ENCODE data around the gene ARHGAP15. TPM values are rescaled to one million over a fixed set of nuclear protein-coding genes. Genes with fewer than 3 reads are reported as not detected.

The ARHGAP15 gene
- total RNA-seq, 1 experiment from 2014 or later: not detected

DNA sequence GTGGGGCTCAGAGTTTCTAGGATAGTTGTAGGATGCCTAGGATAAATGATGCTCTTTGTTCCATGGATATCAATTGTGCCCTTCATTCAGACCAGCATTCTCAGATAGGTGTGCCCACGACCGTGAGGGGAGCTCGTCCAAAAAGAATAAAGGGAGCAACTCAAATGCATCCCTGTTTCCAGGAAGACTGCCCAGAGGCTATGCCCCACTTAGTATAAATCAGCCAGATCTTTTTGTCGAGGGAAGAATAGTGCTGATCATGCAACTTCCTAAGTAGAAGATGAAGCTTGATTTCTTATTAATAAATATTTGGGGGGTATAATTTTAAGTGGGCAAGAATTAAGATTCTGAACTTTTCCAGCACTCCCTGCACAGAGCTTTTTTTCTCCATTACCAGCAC lies 450.2 kb downstream of the ARHGAP15 start:
- Histone ChIP-seq H3K4me3 (no peak overlapping the region), H4K20me1 (ENCODE audit: insufficient read depth) (no peaks in the 10 kb centered on the region), H3K9me3 (ENCODE audit: insufficient read depth, low read depth) (no peaks in the 10 kb centered on the region), H2AFZ (0 out of 2 replicates have a peak overlapping the region, but pooled peaks have one; percentile 12), H3K27me3 (ENCODE audit: insufficient read depth, low read depth) (no peaks in the 10 kb centered on the region), H3K9me2 (ENCODE audit: insufficient read depth) (no peaks in the 10 kb centered on the region), H3K4me2 (no peak overlapping the region), H3K27ac (no peak overlapping the region), H3K79me2 (ENCODE audit: low read depth) (no peaks in the 10 kb centered on the region), H3K4me1 (replicated peaks; ENCODE audit: insufficient read depth) (no peaks in the 10 kb centered on the region; the same call in 1 of the 2 replicates), H3K36me3 (ENCODE audit: low read depth) (no peaks in the 10 kb centered on the region), H3F3A (ENCODE audit: insufficient read depth, low read depth) (no peaks in the 10 kb centered on the region)
- BruUV-seq (replicated peaks): no TSS peak
- no peak for DNase-seq
- POLR2A ChIA-PET (ENCODE audit: unreplicated experiment): no interaction called here
- intact Hi-C loops (cut with micrococcal nuclease; ENCODE audit: unreplicated experiment): no loop called here
- TF ChIP-seq EZH2 (IDR thresholded peaks at IDR 0.05; ENCODE audit: low read depth): no peak
- TF ChIP-seq, protein P1, sequence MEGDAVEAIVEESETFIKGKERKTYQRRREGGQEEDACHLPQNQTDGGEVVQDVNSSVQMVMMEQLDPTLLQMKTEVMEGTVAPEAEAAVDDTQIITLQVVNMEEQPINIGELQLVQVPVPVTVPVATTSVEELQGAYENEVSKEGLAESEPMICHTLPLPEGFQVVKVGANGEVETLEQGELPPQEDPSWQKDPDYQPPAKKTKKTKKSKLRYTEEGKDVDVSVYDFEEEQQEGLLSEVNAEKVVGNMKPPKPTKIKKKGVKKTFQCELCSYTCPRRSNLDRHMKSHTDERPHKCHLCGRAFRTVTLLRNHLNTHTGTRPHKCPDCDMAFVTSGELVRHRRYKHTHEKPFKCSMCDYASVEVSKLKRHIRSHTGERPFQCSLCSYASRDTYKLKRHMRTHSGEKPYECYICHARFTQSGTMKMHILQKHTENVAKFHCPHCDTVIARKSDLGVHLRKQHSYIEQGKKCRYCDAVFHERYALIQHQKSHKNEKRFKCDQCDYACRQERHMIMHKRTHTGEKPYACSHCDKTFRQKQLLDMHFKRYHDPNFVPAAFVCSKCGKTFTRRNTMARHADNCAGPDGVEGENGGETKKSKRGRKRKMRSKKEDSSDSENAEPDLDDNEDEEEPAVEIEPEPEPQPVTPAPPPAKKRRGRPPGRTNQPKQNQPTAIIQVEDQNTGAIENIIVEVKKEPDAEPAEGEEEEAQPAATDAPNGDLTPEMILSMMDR (conservative IDR thresholded peaks at IDR 0.05): no peak
- CTCF ChIA-PET: no interaction called here

DNA sequence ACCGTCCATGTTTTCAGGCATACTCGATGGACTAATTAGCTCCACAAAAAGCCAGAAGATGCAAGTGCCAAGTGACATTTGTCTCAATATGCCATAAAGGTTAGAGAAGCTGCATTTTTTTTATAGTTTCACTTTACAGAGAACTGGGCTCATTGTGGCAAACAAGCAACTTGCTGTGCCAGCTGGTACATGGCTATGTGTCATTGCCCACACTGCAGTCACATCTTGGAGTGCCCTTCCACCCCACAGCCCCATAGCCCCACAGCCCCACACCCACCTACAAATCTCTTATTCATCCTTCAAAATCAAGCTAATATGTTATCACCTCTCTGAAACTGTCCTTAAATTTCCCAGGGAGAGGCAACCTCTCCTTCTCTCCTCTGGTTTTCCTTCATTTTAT lies 451.9 kb downstream of the ARHGAP15 start:
- CTCF ChIA-PET: no interaction called here
- TF ChIP-seq, protein P1 (conservative IDR thresholded peaks at IDR 0.05): no peak
- no peak for TF ChIP-seq EZH2 (IDR thresholded peaks at IDR 0.05; ENCODE audit: low read depth)
- intact Hi-C loops (cut with micrococcal nuclease; ENCODE audit: unreplicated experiment): no loop called here
- Histone ChIP-seq H3K27ac (no peak overlapping the region), H4K20me1 (ENCODE audit: insufficient read depth) (no peaks in the 10 kb centered on the region), H3F3A (ENCODE audit: insufficient read depth, low read depth) (no peaks in the 10 kb centered on the region), H3K9me2 (ENCODE audit: insufficient read depth) (no peaks in the 10 kb centered on the region), H3K36me3 (ENCODE audit: low read depth) (no peaks in the 10 kb centered on the region), H3K4me1 (replicated peaks; ENCODE audit: insufficient read depth) (no peaks in the 10 kb centered on the region; the same call in 1 of the 2 replicates), H3K79me2 (ENCODE audit: low read depth) (no peaks in the 10 kb centered on the region), H3K27me3 (ENCODE audit: insufficient read depth, low read depth) (no peaks in the 10 kb centered on the region), H3K4me2 (peak overlapping the region; percentile 11), H3K9me3 (ENCODE audit: insufficient read depth, low read depth) (no peaks in the 10 kb centered on the region), H3K4me3 (no peak overlapping the region), H2AFZ (no peak overlapping the region)
- no peak for DNase-seq
- no TSS peak for BruUV-seq (replicated peaks)
- POLR2A ChIA-PET (ENCODE audit: unreplicated experiment): no interaction called here

DNA sequence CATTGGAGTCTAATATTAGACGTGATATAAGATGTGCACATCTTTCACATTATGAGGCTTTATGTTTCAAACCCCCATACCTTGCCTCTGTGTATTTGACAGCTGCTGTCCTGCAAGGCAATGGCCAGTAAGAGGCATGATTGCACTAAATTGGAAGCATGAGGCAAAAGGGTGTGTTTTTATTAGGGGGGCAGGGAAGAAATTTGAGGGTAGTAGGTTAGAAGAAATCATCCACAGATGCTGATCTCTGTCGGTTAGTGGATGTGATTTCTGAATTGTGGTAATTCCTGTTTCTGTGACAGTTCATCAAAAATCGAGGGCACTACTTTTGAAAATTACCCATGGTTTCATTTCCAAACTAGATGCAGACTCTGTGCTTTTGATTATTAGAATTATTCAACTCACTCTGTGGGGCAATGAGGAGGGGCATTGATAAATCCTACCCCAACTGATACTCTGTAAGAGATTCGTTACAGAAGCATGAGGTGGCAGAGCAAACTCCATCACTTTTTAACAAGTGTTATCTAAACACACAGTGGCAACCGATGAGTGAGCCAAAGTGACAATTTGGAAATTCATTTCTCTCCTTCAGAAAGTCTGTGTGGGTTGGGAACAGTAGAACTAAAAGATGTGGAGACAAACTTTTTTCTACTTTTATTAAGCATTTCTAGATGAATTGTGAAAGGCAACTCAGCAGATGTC lies 453.0 kb downstream of the ARHGAP15 start:
- Histone ChIP-seq H3K27ac (no peak overlapping the region), H3K9me3 (ENCODE audit: insufficient read depth, low read depth) (no peaks in the 10 kb centered on the region), H3F3A (ENCODE audit: insufficient read depth, low read depth) (no peaks in the 10 kb centered on the region), H3K79me2 (ENCODE audit: low read depth) (no peaks in the 10 kb centered on the region), H2AFZ (0 out of 2 replicates have a peak overlapping the region, but pooled peaks have one; percentile 18), H3K9me2 (ENCODE audit: insufficient read depth) (no peaks in the 10 kb centered on the region), H3K4me2 (peak overlapping the region; percentile 11; the same call in 1 of the 2 replicates), H3K27me3 (ENCODE audit: insufficient read depth, low read depth) (no peaks in the 10 kb centered on the region), H3K36me3 (ENCODE audit: low read depth) (no peaks in the 10 kb centered on the region), H4K20me1 (ENCODE audit: insufficient read depth) (no peaks in the 10 kb centered on the region), H3K4me3 (no peak overlapping the region), H3K4me1 (replicated peaks; ENCODE audit: insufficient read depth) (no peaks in the 10 kb centered on the region; the same call in 1 of the 2 replicates)
- ChIA-PET POLR2A (ENCODE audit: unreplicated experiment) (no interaction called here), CTCF (no interaction called here)
- no peak for DNase-seq
- TF ChIP-seq, protein P1 (conservative IDR thresholded peaks at IDR 0.05): no peak
- TF ChIP-seq EZH2 (IDR thresholded peaks at IDR 0.05; ENCODE audit: low read depth): no peak
- no TSS peak for BruUV-seq (replicated peaks)
- intact Hi-C loops (cut with micrococcal nuclease; ENCODE audit: unreplicated experiment): no loop called here
